Measurements from ENCODE around the gene IGHMBP2. TPM values are rescaled to one million over a fixed set of nuclear protein-coding genes. Genes with fewer than 3 reads are reported as not detected.

The IGHMBP2 gene
- total RNA-seq, 2 donors from 2014 or later = 24.7 to 40.8 TPM

DNA sequence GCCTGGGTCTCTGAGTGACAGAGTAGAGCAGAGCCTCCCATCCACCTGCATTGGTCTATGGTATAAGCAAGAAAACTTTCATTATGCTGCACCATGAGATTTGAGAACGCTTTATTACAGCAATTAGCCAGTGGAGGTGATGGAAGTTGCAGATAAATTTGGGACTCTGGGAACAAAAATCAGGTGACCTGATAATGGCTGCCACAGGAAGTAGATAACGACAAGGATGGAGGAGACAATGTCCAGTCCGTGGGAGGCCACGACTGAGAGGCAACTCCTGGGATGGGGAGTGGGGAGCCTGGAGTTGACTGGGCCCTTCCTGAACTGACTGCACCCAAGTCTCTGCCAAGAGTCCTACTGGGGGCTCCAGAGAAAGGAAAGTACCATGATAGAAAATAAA is 72.4 kb downstream of the IGHMBP2 start:
- H3K9me3 ChIP-seq = no peaks in the 10 kb centered on the region
- no peak overlapping the region for H3K4me3 ChIP-seq
- peak overlapping the region in 1 of 2 donors; percentile 34 for H3K27ac ChIP-seq
- no peaks in the 10 kb centered on the region for H3K27me3 ChIP-seq (replicated peaks; ENCODE audit: insufficient read depth)
- peaks cover 0 to 36% of the 10 kb centered on the region in 2 donors for H3K4me1 ChIP-seq (ENCODE audit: control insufficient read depth in 1 of 2, low read depth in 2 of 2)
- ATAC-seq (ENCODE audit: insufficient number of reproducible peaks, low FRiP score, low read depth) (no peak), DNase-seq (ENCODE audit: low spot score) (no peak)
- H3K36me3 ChIP-seq = no peaks in the 10 kb centered on the region
- TF ChIP-seq CTCF (IDR thresholded peaks at IDR 0.05) = no peak

- ATAC-seq (ENCODE audit: insufficient number of reproducible peaks, low FRiP score, low read depth) = no peak
- peaks cover 0 to 36% of the 10 kb centered on the region in 2 donors for H3K4me1 ChIP-seq (ENCODE audit: control insufficient read depth in 1 of 2, low read depth in 2 of 2)
- H3K4me3 ChIP-seq = no peak overlapping the region
- H3K9me3 ChIP-seq = no peaks in the 10 kb centered on the region
- no peak for DNase-seq (ENCODE audit: low spot score)
- H3K27me3 ChIP-seq (replicated peaks; ENCODE audit: insufficient read depth) = no peaks in the 10 kb centered on the region
- H3K27ac ChIP-seq = peak overlapping the region in 1 of 2 donors; percentile 34
- TF ChIP-seq CTCF (IDR thresholded peaks at IDR 0.05) = no peak
- no peaks in the 10 kb centered on the region for H3K36me3 ChIP-seq
These were observed 72.9 kb downstream of the IGHMBP2 start for GRCh38 chr11:68976563-68976962.

- H3K9me3 ChIP-seq = no peaks in the 10 kb centered on the region
- H3K36me3 ChIP-seq = no peaks in the 10 kb centered on the region
- H3K27ac ChIP-seq = no peak overlapping the region
- H3K4me3 ChIP-seq = no peak overlapping the region
- H3K27me3 ChIP-seq (replicated peaks; ENCODE audit: insufficient read depth) = no peaks in the 10 kb centered on the region
- H3K4me1 ChIP-seq (ENCODE audit: control insufficient read depth in 1 of 2, low read depth in 2 of 2) = peaks cover 0 to 35% of the 10 kb centered on the region in 2 donors
- ATAC-seq (ENCODE audit: insufficient number of reproducible peaks, low FRiP score, low read depth) = no peak
- TF ChIP-seq CTCF (IDR thresholded peaks at IDR 0.05) = no peak
- no peak for DNase-seq (ENCODE audit: low spot score)
These were observed 74.3 kb downstream of the IGHMBP2 start for GRCh38 chr11:68977781-68978625.

- no peak for ATAC-seq (ENCODE audit: insufficient number of reproducible peaks, low FRiP score, low read depth)
- DNase-seq (ENCODE audit: low spot score) = no peak
- H3K27ac ChIP-seq = no peak overlapping the region
These were observed 74.9 kb downstream of the IGHMBP2 start for GRCh38 chr11:68978626-68978930.

More at GRCh38 chr11:68978626-68978930, 74.9 kb downstream of the IGHMBP2 start:
- TF ChIP-seq CTCF (IDR thresholded peaks at IDR 0.05) = no peak
- H3K27me3 ChIP-seq (replicated peaks; ENCODE audit: insufficient read depth) = no peaks in the 10 kb centered on the region
- H3K36me3 ChIP-seq = no peaks in the 10 kb centered on the region
- H3K4me3 ChIP-seq = no peak overlapping the region
- H3K4me1 ChIP-seq (ENCODE audit: control insufficient read depth in 1 of 2, low read depth in 2 of 2) = peaks cover 0 to 29% of the 10 kb centered on the region in 2 donors
- no peaks in the 10 kb centered on the region for H3K9me3 ChIP-seq

All from thoracic aorta (tissue), 2 donors.